Skeletal muscle cell (primary cell): Measurements from ENCODE around the gene NUP93.
A peak's percentile ranks its signal among the peaks of the same experiment; 100 is the strongest.
"Not testable (repeated sequence)": the region's sequence is repeated elsewhere in the genome, so short reads cannot be mapped to it uniquely, and the experiment has no call there.

Experiments used
- DNase-seq: peaks from one replicate; pipeline ENCODE4 v3.0.0-alpha.2; 2010; ENCODE audit warnings: low read depth
- H3K4me3 ChIP-seq: 2 replicates; pipeline ENCODE4 v1.5.1; 2011; ENCODE audit warnings: low read depth, mild to moderate bottlenecking, control low read depth, low read length, moderate library complexity

Gene NUP93

DNA sequence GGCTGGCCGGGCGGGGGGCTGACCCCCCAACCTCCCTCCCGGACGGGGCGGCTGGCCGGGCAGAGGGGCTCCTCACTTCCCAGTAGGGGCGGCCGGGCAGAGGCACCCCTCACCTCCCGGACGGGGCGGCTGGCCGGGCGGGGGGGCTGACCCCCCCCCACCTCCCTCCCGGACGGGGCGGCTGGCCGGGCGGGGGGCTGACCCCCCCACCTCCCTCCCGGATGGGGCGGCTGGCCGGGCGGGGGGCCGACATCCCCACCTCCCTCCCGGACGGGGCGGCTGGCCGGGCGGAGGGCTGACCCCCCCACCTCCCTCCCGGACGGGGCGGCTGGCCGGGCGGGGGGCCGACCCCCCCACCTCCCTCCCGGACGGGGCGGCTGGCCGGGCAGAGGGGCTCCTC is 9.4 kb downstream of the NUP93 start:
- not testable (repeated sequence) for H3K4me3 ChIP-seq, DNase-seq

DNA sequence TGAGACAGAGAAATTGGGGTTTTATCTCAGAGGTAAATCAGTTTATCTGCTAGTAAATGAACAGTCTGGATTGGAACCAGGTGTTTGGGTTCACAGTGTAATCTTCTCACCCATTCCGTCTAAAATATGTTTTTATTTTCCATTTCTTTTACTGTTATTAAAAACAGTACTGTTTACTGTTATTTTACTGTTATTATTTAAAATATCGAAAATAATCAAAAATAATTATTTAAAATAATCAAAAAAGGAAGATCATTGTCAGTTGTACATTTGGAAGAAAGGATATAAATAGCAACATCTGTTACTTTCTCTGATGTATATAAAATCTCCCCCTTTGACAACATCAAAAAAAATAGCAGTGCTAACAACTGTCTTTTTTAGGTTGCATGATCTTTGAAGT is 11.5 kb downstream of the NUP93 start:
- no peak overlapping the region for H3K4me3 ChIP-seq
- DNase-seq: no peak

GRCh38 chr16:56742030-56742984 is 12.4 kb downstream of the NUP93 start:
- H3K4me3 ChIP-seq: no peak overlapping the region
- peak; percentile 49 for DNase-seq

DNA sequence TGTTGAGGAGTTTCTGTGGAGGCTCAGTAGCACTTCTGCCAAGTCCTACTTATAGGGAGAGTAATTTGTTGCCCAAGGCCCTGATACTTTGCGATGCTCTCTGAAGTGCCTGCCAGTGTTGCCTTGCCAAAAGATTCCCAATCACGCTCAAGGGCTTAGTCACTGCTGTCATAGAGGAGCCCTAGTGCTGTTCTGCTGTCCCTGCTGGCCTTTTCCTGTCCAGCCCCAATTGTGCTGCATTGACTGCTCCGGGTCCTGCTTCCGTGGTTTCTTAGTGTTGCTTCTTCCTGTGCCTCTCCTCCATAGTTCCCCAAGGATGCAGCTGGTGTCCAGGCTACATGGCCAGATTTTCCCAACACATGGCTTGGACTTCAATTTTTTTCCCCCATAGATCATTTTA is 13.9 kb downstream of the NUP93 start:
- DNase-seq: peak; percentile 24
- H3K4me3 ChIP-seq: no peak overlapping the region

DNA sequence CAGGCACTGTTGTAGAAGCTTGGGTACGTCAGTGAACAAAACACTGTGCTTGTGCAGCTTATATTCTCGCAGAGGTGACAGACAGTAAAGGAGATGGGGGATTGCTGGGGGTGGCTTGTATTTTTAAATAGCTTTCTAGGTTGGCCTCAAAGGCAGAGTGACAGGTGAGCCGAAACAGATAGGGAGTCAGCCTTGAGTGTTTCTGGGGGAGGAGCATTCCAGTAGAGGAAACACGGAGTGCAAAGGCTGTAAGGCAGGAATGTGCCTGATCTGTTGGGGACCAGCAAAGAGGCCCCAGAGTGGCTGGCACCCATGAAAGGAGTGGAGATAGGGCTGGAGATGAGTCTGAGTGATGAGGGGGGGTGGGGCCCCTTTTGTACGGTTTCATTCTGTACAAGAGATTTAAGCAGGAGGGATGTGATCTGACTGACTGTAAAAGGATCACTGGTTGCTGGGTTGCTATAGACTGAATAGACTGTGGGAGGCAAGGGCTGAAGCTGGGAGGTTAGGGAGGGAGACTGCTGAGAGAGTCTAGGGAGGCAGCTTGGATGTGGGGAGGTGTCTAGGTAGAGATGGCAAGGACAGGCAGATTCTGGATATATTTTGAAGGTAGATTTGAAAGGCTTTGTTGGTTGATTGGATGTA is 15.2 kb downstream of the NUP93 start:
- H3K4me3 ChIP-seq: no peak overlapping the region
- no peak for DNase-seq

DNA sequence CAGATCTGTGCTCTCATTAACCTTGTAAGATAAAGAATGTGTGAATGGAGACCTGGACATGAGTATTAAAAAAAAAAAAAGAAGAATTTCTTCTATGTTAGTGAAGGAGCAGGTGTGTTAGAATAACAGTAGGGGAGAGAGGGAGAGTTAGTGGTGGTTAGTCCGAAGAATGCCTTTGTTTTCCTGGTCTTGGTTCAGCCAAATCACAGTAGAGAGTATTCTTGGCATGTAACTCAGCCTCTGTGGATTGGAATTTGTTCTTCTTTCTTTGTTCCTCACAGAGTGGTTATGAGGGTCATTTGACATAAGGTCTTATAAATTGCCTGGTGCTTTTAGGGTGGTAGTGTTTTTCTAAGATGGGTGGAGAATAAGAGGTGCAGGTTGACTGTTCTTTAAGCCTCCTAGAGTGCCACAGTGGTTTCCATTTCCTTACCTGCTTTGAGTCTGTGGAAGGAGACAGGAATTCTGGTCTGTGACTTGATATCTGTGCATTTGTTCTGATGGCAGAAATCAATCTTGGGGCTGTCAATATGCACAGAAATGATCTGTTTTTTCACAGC is 17.6 kb downstream of the NUP93 start:
- no peak overlapping the region for H3K4me3 ChIP-seq
- no peak for DNase-seq

- no peak overlapping the region for H3K4me3 ChIP-seq
- no peak for DNase-seq
Observed at GRCh38 chr16:56748191-56748590, 18.3 kb downstream of the NUP93 start.

- no peak overlapping the region for H3K4me3 ChIP-seq
- DNase-seq: no peak
Observed at GRCh38 chr16:56748826-56749225, 18.9 kb downstream of the NUP93 start.

- H3K4me3 ChIP-seq: no peak overlapping the region
Observed at GRCh38 chr16:56749672-56750491, 20.0 kb downstream of the NUP93 start.

DNA sequence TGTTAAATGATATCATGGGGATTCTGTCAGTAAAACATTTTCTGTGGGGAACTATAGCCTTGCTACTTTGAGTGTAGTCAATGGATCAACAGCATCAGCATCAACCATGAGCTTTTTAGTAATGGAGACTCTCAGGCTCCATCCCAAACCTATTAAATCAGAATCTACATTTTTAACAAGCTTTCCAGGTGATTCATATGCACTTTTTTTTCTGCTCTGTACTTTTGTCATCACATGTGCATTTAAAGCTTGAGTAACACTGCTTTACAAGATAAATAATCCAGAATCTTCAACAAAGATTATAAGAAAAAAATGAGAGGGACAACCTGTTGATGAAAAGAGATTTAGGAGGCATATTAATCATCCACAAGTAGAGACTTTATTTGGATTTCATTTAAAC is 23.5 kb downstream of the NUP93 start:
- DNase-seq: no peak

More at GRCh38 chr16:56749672-56750491, 20.0 kb downstream of the NUP93 start:
- no peak for DNase-seq

DNA sequence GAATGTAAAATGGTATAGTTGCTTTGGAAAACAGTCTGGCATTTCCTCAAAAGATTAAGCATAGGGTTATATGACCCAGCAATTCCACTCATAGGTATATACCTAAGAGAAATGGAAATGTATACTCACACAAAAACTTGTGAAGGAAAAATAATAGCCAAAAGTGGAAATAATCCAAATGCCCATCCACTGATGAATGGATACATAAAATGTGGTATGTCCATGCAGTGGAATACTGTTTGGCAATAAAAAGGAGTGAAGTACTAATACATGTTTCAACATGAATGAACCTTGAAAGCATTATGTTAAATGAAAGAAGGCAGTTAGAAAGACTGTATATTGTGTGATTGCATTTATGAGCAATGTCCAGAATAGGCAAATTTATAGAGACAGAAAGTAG is 25.1 kb downstream of the NUP93 start:
- no peak for DNase-seq
- H3K4me3 ChIP-seq: no peak overlapping the region

More for the DNA sequence above, 23.5 kb downstream of the NUP93 start:
- H3K4me3 ChIP-seq: no peak overlapping the region

DNA sequence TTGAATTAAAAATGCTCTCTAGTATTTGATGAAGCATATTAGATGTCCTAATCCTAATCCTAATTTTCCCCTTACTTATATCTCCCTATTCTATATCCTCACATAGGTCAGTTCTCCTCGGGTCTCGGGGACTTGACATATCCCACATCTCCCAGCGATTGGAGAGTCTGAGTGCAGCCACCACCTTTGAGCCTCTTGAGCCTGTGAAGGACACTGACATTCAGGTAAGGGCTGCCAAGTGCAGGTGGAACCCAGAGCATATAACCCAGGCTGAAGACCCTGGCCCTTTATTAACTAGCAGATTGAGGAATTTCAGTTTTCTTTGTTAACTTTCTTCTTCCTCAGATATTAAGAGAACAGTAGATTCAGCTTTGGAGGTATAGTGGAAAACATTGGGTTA is 28.5 kb downstream of the NUP93 start:
- no peak overlapping the region for H3K4me3 ChIP-seq
- no peak for DNase-seq

GRCh38 chr16:56758930-56759329 is 29.0 kb downstream of the NUP93 start:
- H3K4me3 ChIP-seq: no peak overlapping the region
- no peak for DNase-seq

DNA sequence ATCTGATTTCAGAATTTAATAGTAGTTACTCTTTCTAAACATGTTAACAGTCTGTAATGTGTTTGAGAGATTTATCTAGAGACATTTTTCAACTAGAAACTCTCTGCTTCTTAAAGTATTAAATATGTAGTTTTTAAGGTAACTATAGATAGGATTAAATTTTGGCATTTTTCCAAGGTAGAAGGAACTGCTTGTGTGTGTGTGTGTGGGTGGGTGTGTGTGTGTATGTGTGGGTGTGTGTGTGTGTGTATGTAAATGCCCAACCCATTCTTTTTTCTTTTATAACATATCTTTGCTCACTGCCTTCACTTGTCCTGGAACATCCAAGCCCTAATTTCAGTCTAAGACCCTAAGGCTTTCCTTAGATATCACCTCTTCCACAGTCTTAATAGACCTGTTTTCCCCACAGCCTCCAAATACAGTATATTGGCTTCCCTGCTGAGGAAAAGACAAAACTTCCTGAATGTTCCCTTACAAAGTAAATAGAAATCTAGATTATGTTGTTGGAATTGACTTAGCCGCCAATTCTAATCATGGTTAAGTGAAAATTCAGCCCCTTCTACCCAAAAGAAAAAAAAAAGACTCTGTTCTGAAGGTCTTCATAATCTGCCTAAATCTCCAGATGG is 33.5 kb downstream of the NUP93 start:
- H3K4me3 ChIP-seq: no peak overlapping the region
- DNase-seq: no peak

GRCh38 chr16:56764835-56765234 is 34.9 kb downstream of the NUP93 start:
- no peak overlapping the region for H3K4me3 ChIP-seq
- DNase-seq: no peak

DNA sequence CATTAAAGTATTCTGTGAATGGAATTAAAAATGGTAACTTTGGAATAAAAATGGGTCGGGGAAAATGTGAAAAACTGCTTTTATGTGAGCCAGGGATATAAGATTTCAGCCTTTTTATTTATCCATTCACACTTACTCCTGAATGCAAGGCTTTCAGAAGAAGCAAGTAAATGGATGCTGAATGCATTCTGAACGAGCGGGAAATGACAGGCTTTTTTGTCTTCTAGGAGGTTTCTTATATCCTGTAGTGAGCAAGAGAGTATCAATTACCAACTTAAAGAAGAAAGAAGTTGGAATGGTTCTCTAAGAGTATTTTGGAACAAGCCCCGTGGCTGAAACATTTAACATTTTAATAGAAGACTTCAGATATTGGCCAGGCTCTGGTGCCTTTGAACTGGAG is 36.0 kb downstream of the NUP93 start:
- DNase-seq: no peak
- no peak overlapping the region for H3K4me3 ChIP-seq

GRCh38 chr16:56767024-56767423 is 37.1 kb downstream of the NUP93 start:
- no peak for DNase-seq
- H3K4me3 ChIP-seq: no peak overlapping the region

GRCh38 chr16:56769677-56770076 is 39.7 kb downstream of the NUP93 start:
- H3K4me3 ChIP-seq: no peak overlapping the region
- DNase-seq: no peak

GRCh38 chr16:56771558-56772279 is 41.8 kb downstream of the NUP93 start:
- H3K4me3 ChIP-seq: no peak overlapping the region
- no peak for DNase-seq
